GM19023 (cell line): Measurements from ENCODE around the gene OR6J1.
"Not testable (repeated sequence)": the region's sequence is repeated elsewhere in the genome, so short reads cannot be mapped to it uniquely, and the experiment has no call there.

ENCODE experiments used
- ATAC-seq: cut with Tn5 transposase; IDR thresholded peaks from one replicate; pipeline ENCODE4 v1.9.1; 2021; ENCODE audit warnings: mild to moderate bottlenecking, moderate library complexity; ENCODE audit not compliant: unreplicated experiment

Gene OR6J1

GRCh38 chr14:22651586-22651985 lies 7.4 kb upstream of the OR6J1 start:
- no peak for ATAC-seq

DNA sequence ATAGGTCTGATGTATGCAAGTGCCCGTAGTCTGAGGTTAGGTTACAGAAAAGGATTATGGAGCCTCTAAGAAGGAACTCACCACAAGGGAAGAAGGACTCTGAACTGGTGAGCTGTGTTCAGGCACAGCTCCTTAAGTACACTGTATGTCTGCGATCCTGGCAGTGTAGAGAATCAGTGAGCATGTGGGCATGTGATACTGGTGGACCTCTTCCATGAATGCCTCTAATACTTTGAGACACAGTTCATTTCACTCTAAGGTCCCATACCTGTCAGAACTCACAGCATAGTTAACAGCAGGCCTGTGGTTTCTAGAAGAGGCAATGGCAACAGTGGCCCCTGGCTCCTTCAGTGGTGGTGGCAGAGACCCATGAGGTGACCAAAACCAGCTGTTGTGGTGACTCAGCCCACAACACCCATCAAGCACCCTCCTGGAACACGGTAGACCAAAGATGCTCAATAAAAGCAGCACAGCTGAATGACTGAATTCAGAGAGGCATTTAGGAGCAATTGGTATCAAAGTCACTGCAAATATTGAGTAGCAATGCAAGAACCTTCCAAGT lies 6.9 kb upstream of the OR6J1 start:
- ATAC-seq: peak; percentile 62

GRCh38 chr14:22650046-22650739 lies 6.0 kb upstream of the OR6J1 start:
- no peak for ATAC-seq

DNA sequence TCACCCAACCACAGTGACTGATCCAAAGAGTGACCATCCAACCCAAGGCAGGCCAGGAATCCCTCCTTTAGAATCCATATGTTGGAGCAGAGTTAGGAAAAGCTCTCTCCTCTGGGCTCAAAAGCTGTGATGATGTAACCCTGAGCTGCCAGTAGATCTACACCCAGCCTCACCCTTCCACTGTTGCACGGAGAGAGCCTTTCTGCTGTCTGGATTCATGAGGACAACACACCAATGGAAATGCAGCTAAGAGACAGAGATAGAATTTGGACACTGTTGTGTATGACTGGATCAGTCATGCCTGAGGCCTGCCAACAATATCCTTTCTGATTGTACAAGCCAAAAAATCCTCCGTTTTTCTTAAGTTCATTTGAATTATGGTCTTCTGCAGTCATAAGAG lies 4.4 kb upstream of the OR6J1 start:
- no peak for ATAC-seq

GRCh38 chr14:22646570-22647254 lies 2.6 kb upstream of the OR6J1 start:
- no peak for ATAC-seq

DNA sequence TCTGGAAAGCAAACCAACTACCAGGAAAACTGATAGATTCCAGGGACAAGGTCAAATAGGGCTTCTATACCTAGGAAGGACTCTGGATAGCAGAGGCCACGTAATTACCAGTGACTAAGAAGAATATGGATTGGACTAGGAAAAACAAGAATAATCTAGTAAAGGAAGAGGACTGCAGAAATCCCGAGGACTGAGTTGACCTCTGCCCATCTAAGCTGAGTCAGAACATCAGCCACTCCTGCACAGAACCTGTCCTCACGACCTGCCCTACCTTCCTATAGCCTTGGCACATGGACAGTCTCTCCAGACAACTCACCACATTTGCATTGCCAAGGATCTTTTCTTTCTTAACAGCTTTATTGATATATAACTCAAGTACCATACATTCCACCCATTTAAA lies 2.3 kb downstream of the OR6J1 start:
- ATAC-seq: no peak

- no peak for ATAC-seq
These were observed 4.0 kb downstream of the OR6J1 start for GRCh38 chr14:22640192-22640591.

DNA sequence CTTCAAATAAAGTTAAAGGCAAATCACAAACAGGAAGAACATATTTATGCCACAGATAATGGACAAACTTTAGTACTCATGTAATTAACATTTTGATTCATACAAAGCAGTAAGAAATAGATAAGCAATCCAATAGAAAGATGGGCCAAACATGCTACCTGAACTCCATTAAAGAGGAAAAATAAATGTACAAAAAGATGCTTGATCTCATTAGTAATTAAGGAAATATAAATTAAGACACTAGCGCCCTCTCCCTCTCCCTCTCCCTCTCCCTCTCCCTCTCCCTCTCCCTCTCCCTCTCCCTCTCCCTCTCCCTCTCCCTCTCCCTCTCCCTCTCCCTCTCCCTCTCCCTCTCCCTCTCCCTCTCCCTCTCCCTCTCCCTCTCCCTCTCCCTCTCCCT lies 8.2 kb downstream of the OR6J1 start:
- not testable (repeated sequence) for ATAC-seq

DNA sequence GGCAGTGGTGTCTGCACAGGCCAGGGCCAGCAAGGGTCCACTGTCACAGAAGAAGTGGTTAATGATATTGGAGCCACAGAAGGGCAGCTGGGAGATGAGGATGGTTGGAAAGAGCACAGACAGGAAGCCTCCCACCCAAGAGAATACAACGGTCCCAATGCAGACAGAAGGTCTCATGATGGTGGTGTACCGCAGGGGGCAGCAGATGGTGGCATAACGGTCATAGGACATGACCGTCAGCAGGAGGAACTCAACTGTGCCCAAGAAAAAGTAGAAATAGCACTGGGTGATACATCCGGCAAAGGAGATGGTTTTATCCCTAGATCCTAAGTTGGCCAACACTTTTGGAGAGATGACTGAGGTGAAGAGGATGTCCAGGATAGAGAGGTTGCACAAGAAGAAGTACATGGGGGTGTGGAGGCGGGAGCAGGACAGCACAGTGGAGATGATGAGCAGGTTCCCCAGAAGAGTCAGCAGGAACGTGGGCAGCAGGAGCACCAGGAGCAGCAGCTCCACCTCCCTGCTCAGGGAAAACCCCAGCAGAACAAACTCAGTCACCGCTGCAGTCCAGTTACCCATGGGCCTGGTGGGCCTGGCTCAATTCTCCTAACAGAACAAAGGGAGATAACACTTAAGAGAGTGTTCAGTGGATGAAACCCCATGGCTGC lies 9.8 kb downstream of the OR6J1 start:
- ATAC-seq: no peak

DNA sequence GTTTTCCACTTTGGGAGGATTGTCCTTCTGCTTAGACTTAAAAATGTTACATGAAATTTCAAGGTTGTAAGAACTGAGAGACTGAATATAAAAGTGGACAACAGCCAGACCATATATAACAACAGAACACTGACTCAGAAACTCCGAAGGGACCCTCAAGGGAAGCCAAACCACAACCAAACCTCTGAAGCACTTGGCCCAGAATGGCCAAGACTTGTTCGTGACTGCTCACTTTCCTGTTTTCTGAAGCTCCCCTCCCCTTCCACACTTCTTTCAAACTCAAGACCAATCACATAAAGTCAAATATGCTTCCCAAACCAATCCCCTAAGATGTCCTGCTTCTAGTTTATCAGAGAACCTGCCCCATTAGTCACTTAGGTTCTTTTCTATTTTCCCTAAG lies 13.7 kb downstream of the OR6J1 start:
- ATAC-seq: no peak

DNA sequence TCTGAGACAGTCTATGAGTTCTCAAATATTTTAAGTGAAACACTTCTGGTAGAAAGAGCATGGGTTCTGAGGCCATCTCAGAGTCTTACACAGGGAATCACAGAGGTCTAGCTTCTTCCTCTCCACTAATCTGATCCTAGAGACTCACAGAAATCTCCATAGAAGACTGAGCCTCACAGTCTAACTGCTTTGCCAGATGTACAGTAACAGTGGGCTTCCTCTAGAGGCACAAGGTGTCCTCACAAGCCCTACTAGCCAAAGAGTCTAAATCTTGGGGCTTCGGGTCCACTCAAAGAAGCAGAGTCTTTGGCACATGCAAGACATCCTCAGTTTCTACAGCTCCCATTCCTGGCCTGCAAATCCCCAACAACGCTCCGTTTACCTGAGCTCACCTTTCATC lies 14.1 kb downstream of the OR6J1 start:
- no peak for ATAC-seq

GRCh38 chr14:22629361-22629760 lies 14.8 kb downstream of the OR6J1 start:
- ATAC-seq: no peak

DNA sequence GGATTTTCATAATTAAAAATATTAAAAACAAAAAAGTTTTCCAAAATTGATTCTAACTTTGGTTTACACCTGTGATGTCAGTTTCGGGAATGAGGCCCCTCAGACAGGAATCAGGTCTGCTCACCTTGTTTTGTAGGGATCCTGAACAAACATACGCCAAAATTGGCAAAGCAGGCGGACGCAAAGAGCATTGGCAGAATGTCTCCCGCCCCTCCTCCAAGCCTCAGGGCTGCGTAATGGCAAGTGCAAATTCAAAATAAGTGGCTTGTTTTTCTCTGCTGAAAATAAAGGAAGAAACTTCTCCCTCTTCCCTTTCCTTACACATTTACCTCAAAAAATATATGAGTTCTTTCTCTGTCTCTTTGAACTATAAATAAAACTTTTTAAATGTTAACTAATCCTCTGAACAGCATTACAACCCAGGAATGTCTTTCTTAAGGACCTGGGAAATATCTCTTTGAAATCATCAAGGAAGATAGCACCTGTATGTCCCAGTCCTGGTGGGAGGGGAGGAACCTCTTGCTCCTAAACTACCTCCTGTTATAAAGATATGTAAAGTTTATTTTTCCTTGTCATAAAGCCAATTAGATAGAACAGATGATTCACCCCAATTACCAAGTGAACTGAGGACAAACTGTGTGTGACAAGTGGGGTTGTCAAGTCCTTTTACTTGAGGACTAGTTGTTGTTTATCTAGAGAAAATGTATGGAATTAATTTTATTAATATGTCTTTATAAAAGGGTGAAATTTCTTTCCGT lies 16.5 kb downstream of the OR6J1 start:
- no peak for ATAC-seq

- ATAC-seq: no peak
These were observed 17.6 kb downstream of the OR6J1 start for GRCh38 chr14:22626590-22626989.

DNA sequence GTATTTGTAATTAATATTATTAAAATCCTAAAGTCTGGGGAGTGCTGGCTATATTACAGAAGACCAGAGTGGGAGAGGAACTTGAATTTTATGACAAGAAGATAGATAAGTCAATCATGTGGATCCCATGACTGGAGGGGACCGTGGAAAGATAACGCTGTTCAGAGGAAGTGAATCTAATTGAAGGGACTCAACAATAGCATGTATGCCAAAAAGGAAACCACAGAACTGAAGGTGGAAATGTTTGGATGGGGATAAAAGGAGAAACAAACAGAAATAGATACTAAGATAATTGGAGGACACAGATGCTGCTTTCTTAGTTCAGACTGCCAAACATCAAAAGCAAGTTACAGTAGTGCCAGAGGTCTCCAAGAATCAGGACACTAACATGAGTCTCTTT lies 21.1 kb downstream of the OR6J1 start:
- no peak for ATAC-seq

DNA sequence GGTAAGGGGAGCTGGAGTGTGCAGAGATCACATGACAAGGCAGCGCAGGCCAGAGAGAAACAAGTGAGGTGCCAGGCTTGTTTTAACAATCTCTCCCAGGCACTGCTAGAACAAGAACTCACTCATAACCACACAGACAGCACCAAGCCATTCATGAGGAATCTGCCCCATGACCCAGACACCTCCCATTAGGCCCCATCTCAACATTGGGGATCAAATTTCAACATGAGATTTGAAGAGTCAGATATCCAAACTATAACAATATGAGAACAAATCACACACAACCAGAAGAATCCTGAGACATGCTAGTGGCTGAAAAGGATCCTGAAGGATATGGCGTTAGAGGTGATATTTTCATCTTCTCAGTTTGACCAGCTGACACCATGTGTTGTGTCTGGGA lies 21.9 kb downstream of the OR6J1 start:
- no peak for ATAC-seq

DNA sequence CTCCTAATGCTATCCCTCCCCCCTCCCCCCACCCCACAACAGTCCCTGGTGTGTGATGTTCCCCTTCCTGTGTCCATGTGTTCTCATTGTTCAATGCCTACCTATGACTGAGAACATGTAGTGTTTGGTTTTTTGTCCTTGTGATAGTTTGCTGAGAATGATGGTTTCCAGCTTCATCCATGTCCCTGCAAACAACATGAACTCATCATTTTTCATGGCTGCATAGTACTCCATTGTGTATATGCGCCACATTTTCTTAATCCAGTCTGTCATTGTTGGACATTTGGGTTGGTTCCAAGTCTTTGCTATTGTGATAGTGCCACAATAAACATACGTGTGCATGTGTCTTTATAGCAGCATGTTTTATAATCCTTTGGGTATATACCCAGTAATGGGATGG lies 28.4 kb downstream of the OR6J1 start:
- not testable (repeated sequence) for ATAC-seq

DNA sequence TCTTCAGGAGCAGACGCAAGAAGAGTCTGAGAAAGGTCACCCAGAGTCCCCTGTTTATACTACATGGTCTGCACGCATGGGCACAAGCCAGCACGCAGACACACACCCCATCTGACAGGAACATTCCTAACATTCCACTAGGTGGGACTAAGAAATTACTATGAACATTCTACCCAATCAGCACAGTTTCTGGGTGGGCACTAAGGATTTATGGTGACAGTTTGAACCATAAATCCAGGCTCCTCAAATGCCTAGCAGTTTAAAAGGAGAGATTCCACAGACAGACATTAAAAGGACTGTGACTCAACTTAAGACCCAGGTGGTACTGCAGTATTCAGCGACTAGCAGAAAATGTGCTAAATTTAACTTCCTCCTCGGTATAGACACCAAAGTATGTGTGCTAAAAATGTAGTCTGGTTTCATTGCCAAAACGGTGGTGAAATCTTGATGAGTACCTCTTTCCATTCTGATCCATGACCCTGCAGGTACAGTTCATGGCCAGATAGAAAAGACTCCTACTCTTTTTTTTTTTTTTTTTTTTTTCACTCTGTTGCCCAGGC lies 29.8 kb downstream of the OR6J1 start:
- no peak for ATAC-seq

DNA sequence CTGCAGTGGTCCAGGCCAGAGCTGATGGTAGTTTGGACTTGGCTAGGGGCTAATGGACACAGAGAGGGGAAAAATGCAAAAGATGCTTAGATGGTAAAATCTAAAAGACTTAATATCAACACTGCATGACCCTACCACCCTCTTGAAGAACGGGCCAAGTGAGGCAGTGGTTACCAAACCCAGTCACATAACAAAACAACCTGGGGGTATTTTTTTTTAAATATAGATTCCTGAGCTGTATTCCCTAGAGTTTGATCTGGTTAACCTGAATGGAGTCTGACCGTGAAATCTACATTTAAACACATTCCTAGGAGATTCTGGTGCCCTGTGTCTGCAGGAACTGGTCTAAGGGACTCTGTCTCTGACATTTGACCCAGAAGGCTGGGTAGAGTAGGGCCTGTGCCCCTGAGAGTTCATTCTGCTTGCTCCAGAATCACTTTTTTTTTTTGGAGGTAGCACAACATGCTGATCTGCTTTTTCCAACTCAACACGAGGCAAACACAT lies 30.4 kb downstream of the OR6J1 start:
- ATAC-seq: no peak

DNA sequence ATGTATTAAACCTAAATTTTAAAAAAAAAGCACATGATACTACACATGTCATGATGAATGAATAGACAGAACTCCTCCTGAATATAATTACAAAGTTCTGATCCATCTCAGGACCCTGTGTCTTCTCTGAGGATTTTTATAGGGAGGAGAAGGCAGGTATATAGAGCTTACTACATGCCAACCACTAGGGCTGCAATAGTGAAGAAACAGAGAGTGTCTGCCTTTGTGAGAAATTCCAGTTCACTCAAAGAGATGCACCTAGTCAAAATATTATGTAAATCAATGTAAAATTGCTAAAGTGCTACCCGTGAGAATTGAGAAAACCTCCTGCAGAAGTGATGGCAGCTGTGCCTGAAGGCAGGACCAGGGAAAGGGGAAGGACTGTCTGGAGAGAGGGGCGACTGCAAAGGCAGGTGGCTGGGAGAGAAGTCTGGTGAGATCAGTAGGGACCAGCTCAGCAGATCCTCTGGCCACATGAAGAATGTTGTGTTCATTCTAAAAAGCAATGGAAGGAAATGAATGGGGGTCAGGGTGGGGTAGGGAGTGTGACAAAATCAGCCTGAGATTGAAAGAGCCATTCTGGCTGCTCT lies 31.0 kb downstream of the OR6J1 start:
- no peak for ATAC-seq
